ENCODE results near the gene SHF. TPM values are rescaled to one million over a fixed set of nuclear protein-coding genes. Genes with fewer than 3 reads are reported as not detected.

Gene SHF
- total RNA-seq, 2 experiments from 2014 or later, result 19.8 to 23.5 TPM

GRCh38 chr15:45143946-45144345, 43.8 kb downstream of the SHF start:
- DNase-seq (no peak), ATAC-seq (no peak)
- H3K27ac Mint-ChIP-seq, result no peak overlapping the region
- ChIA-PET POLR2A (no interaction called here), CTCF (interaction anchor here (1.6 to 4.2 kb wide), 2 partner anchors 26 to 61 kb away, joined by 5 to 15 read pairs; no protein-coding TSS in a partner anchor)
- H3K4me3 Mint-ChIP-seq, result no peak overlapping the region
- no peak for TF ChIP-seq CTCF (IDR thresholded peaks at IDR 0.05)
- intact Hi-C loops (cut with micrococcal nuclease), result no loop called here
- H3K4me1 Mint-ChIP-seq (ENCODE audit: low read depth), result no peaks in the 10 kb centered on the region
- H3K36me3 Mint-ChIP-seq (ENCODE audit: low read depth), result no peaks in the 10 kb centered on the region
- no peaks in the 10 kb centered on the region for H3K27me3 Mint-ChIP-seq
- H3K9me3 Mint-ChIP-seq, result no peaks in the 10 kb centered on the region

GRCh38 chr15:45143056-45143455, 44.7 kb downstream of the SHF start:
- ATAC-seq, result no peak
- Mint-ChIP-seq H3K9me3 (no peaks in the 10 kb centered on the region), H3K4me1 (ENCODE audit: low read depth) (no peaks in the 10 kb centered on the region), H3K4me3 (no peak overlapping the region), H3K36me3 (ENCODE audit: low read depth) (no peaks in the 10 kb centered on the region), H3K27ac (no peak overlapping the region), H3K27me3 (no peaks in the 10 kb centered on the region)
- ChIA-PET POLR2A (no interaction called here), CTCF (interaction anchor here (1.6 to 2.3 kb wide), 2 partner anchors 25 to 62 kb away, joined by 5 to 11 read pairs; no protein-coding TSS in a partner anchor)
- TF ChIP-seq CTCF (IDR thresholded peaks at IDR 0.05), result no peak
- intact Hi-C loops (cut with micrococcal nuclease), result no loop called here
- DNase-seq, result no peak

DNA sequence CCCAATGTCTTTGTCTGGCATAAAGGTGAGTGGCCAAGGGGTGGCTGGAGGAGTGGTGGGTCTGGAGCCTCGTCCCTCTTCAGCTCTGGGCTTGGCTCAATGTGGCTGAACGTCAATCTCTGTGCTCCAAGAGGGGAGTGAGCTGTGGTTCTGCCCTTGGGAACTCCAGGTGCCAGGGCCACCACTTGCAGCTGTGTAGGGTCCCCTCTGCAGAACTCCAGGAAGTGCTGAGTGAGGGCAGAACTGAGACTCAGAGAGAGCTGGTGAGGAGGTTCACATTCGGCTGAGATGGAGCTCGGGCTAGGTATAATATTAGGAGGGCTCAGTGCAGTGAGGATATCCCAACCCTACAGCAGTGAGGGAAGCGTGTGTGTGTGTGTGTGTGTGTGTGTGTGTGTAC, 46.4 kb downstream of the SHF start:
- H3K27me3 Mint-ChIP-seq, result peaks cover 5% of the 10 kb centered on the region
- ChIA-PET CTCF (interaction anchor here (0.8 to 2.3 kb wide), 2 partner anchors 15 to 23 kb away, joined by 3 to 11 read pairs; no protein-coding TSS in a partner anchor), POLR2A (interaction anchor here (0.6 kb wide), 1 partner anchor 130 kb away, joined by 3 read pairs; no protein-coding TSS in a partner anchor)
- TF ChIP-seq CTCF (IDR thresholded peaks at IDR 0.05), result no peak
- intact Hi-C loops (cut with micrococcal nuclease), result no loop called here
- H3K4me3 Mint-ChIP-seq, result no peak overlapping the region
- ATAC-seq (no peak), DNase-seq (no peak)
- H3K4me1 Mint-ChIP-seq (ENCODE audit: low read depth), result peaks cover 2% of the 10 kb centered on the region
- H3K9me3 Mint-ChIP-seq, result no peaks in the 10 kb centered on the region
- no peaks in the 10 kb centered on the region for H3K36me3 Mint-ChIP-seq (ENCODE audit: low read depth)
- no peak overlapping the region for H3K27ac Mint-ChIP-seq

GRCh38 chr15:45140557-45141250, 47.1 kb downstream of the SHF start:
- intact Hi-C loops (cut with micrococcal nuclease), result no loop called here
- H3K4me3 Mint-ChIP-seq, result no peak overlapping the region
- POLR2A ChIA-PET, result interaction anchor here (0.9 kb wide), 1 partner anchor 262 kb away, joined by 3 read pairs; no protein-coding TSS in a partner anchor

More at GRCh38 chr15:45140557-45141250, 47.1 kb downstream of the SHF start:
- CTCF ChIA-PET, result interaction anchor here (0.8 to 2.3 kb wide), 4 partner anchors 11 to 23 kb away, joined by 3 to 11 read pairs (median 4); partner anchors contain the start of genes DUOX1 and DUOXA1
- TF ChIP-seq CTCF (IDR thresholded peaks at IDR 0.05), result no peak
- no peak for DNase-seq
- Mint-ChIP-seq H3K36me3 (ENCODE audit: low read depth) (no peaks in the 10 kb centered on the region), H3K27me3 (peaks cover 8% of the 10 kb centered on the region), H3K4me1 (ENCODE audit: low read depth) (peaks cover 5% of the 10 kb centered on the region), H3K9me3 (no peaks in the 10 kb centered on the region), H3K27ac (no peak overlapping the region)
- ATAC-seq, result no peak

Measured in activated CD8-positive, alpha-beta T cell treated with anti-CD3 and anti-CD28 coated beads for 36 hours (primary cell).